HG03520 (cell line): Measurements from ENCODE around the gene HIP1.
"Not testable (repeated sequence)": the region's sequence is repeated elsewhere in the genome, so short reads cannot be mapped to it uniquely, and the experiment has no call there.

Source experiments
- ATAC-seq: cut with Tn5 transposase; IDR thresholded peaks from one replicate; pipeline ENCODE4 v1.9.1; 2021; ENCODE audit warnings: mild to moderate bottlenecking, moderate library complexity; ENCODE audit not compliant: unreplicated experiment

The HIP1 gene

DNA sequence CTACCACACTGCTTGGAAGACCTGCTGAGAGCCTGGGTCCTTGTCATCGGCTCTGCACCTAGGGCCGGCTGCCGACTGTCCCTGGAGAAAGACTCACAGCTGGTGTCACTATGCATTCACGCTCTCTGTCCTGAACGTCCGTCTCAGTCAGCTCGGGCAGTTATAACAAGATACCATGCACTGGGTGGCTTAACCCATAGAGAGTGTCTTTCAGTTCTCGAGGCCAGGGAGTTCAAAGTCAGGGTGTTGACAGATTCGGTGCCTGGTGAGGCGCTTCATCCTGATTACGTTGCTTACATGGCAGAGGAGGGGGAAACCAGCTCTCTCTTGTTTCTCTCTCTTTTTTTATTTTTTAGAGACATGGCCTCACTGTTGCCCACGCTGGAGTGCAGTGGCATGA is 155.5 kb downstream of the HIP1 start:
- no peak for ATAC-seq

DNA sequence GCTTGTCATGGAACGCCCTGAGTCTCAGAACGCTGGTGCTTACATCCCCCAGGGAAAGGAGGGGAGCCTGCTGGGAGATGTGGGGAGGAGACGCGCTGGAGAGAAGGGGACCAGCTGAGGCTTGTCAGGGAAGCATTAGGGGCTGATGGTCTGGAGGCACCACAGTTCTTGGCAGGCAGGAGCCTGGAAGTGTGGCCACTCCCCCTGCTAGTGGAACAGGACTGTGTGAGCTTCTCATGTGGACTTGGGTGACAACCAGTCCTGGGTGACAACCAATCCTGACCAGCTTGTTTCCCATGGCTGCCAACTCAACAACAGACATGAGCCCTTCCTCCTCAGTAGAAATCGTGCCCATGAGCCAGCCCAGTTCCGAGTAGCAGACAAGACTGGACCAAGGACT is 158.8 kb downstream of the HIP1 start:
- ATAC-seq: no peak

DNA sequence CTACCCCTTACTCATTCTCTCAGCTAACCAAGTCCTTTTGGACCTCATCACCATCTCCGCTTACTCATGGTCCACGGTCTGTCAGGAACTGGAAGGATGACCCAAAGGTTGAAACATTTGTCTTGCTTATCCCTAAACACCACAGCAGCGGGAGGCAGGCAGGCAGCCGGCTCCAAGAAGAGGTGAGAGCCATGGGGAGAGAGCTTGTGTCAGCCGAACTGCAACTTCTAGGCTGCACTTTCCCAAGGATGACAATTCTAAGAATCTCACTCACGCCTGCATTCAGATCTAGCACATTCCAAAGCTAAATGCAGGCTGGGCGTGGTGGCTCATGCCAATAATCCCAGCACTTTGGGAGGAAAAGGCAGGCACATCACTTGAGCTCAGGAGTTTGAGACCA is 160.7 kb downstream of the HIP1 start:
- ATAC-seq: no peak

DNA sequence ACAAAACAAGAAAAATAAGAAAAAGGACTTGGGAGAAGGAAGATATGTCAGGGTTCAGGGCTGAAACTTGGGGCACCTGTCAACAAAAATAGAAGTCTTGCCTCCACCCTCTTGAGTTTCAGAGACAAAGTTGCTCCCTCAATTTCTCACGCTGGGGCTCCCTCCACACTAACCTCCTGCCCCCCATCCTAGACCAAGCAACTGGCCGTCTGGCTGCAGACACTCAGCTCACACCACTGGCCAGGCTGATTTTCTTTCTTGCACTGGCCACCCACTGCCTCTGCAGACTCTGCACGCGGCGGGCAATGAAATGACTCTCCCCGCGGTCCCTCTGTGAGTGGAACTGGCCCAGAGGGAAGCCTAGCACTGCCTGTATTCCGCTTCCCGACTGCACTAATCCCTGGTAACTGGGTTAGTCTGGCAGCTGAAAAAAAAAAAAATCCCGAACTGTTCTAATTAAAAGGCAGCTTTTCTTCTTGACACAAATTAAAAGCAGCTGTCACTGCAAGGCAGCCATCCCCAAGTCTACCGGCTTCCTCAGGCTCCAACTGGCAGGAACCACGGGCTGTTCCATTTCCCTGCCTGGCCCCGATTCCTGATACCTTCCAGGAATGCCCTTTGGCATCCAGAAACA is 163.1 kb downstream of the HIP1 start:
- ATAC-seq: no peak

- ATAC-seq: no peak
Observed at GRCh38 chr7:75573477-75574019, 165.2 kb downstream of the HIP1 start.

DNA sequence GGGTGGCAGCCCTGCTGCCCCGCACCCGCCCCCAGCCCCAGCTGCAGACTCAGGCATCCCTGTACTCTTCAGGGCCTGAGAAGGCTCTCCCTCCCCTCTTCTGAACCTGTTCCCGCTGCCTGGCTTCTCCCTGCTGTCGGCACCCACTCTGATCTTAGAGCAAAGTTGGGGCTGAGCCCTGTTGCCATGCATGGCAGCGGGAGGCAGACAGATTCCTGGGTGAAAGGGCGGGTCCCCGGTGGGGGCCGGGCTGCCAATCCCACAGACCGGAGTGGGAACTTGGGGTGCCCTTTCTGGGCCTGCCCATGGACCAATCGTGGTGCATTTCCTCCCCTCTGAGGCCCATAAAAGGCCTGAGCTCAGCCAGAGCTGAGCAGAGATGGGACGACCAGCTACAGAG is 165.9 kb downstream of the HIP1 start:
- no peak for ATAC-seq

DNA sequence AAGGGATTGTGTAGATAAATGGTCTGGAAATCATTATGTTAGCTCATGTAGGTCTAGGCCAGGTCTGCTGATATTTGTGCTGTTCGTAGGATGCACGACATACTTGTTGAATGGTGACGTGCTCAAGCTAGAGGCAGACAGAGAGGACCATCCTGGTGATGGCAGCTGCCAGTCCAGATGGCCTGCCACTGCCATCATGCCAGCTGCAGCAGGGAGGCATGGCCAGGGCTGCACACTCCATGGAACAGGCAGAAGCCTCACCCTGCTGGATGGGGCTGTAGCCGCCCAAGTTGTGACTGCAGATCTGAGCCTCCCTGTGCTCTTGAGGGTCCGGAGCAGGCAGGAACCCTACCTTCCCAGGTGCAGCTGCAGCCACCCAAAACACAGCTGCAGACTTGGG is 166.3 kb downstream of the HIP1 start:
- ATAC-seq: no peak

- ATAC-seq: no peak
Observed at GRCh38 chr7:75571209-75571608, 167.5 kb downstream of the HIP1 start.

- not testable (repeated sequence) for ATAC-seq
Observed at GRCh38 chr7:75569629-75570282, 169.0 kb downstream of the HIP1 start.

- no peak for ATAC-seq
Observed at GRCh38 chr7:75567948-75568595, 170.7 kb downstream of the HIP1 start.

DNA sequence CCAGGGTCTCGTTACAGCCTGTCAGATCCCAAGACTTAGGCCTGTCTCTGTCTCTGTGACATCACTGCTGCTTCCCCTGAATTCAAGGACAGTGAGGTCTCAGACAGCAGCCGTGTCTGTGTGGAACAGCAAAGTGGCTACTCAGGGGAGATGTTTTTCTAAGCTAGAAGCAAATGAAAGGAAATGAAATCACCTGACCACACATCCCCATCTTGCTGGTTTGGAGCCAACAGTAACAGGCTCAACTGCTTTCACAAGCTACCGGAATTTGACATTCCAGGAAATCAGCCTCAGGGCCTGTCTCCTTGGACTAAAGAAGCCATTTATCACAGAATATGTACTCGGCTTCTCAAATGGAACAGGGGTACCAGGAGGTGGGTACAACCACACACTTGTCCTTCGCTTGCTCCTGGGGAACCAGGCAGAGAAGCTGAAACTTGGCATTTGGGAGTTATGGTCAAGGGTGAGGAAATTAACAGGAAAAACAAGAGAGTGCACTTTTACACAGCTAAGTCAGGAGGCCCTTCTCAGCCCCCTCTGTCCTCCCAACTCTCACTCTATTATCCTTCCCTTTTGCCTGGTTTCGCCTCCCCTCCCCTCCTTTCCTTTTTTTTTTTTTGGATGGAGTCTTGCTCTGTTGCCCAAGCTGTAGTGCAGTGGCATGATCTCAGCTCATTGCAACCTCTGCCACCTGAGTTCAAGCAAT is 173.5 kb downstream of the HIP1 start:
- ATAC-seq: no peak

DNA sequence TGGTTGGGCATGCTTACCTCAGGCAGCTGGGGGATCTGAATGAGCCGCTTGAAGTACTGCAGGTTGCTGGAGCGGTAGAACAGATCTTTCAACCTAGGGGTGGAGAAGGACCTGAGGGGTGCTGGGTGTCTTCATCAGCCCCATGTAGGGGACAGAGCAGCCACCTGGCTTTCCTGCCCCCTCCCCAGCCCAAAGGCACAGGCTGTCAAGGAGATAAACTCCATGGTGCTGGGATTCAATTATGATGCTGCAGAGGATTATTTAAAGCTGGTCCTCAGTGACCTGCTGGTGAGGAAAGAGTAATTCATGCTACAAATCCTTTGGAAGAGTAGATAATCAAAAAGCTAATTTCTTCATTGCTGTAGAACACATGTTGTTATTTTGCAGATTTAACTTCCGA is 175.6 kb downstream of the HIP1 start:
- no peak for ATAC-seq

- no peak for ATAC-seq
Observed at GRCh38 chr7:75559976-75560365, 178.8 kb downstream of the HIP1 start.

DNA sequence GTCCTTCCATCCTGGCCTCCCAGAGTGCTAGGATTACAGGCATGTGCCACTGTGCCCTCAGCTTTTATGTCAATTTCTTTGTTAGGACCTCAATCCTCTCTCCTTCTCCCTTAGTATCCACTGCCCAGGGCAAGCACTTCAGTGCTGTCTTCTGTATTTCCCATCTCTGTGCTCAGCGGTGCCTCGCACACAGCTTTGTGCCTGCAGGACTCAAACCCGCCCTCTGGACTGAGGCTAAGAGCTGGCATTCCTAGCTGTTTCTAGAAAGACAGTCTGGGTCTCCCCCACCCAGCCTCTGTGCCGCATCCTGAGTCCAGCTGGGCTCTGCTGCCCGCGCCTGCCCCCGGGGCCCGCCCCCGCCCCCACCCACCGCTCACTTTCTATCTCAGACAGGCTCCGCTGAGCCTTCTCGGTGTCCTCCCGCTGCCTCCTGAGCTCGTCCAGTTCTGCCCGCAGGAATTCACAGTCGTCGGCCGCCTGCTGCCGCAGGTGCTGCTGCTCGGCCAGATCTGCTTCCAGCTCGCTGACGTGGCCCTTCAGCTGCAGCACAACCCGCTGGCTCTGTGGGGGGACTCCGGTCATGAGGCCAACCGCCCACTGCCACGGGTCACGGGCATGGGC is 179.3 kb downstream of the HIP1 start:
- ATAC-seq: no peak

GRCh38 chr7:75556835-75557234 is 181.9 kb downstream of the HIP1 start:
- ATAC-seq: not testable (repeated sequence)

DNA sequence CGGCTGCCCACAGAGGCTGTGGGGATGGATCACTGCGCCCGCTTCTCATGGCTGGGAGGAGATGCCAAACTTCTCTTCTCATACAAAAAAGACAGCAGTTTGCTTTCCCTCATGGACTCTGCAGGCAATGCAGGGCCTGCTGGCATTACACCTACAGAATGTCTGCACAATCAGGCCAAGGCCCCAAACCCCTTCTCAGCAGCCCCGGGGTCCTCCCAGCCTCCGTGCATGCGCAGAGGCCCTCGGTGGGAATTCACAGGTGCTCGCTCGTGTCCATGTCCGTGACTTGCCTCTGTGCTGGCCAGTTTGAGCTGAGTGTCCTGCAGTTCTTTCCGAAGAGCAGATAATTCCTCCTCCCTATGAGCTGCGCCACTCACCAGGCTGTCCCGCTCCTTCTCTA is 183.0 kb downstream of the HIP1 start:
- ATAC-seq: no peak

DNA sequence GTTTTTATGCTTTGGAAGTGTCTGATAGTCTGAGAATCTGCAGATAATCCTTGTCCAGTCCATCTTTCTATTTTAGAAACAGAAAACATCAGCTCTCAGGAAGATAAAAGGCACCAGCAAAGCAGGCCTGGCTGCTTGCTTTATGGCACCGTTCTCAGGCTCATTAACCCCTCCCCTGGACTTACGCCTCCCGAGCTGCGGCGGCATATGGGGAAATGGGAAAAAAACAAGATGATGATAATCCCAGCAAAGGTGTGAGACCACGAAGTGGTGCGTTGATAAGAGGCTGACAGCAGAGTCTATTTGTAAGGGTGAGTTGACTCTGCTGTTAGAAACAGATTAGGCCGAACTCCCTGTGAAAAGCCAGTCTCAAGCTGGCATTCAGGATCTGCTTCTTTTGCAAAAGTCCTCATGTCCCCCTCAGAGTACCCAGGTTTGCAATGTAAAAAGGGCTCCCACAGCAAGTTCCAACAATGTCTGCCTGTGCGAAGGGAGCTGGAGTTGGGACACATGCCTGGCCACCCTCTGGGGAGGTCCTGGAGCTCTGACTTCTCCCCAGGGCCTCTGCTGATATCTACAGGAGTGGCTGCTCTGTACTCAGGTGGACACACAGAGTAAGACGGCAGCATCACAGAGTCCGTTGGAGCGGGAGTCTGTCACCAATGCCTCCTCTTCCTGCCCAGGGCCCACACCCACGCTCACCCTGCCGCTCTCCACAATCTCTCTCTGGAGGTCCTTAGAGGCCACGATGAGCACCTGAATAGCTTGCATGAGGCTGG is 192.3 kb downstream of the HIP1 start:
- no peak for ATAC-seq

DNA sequence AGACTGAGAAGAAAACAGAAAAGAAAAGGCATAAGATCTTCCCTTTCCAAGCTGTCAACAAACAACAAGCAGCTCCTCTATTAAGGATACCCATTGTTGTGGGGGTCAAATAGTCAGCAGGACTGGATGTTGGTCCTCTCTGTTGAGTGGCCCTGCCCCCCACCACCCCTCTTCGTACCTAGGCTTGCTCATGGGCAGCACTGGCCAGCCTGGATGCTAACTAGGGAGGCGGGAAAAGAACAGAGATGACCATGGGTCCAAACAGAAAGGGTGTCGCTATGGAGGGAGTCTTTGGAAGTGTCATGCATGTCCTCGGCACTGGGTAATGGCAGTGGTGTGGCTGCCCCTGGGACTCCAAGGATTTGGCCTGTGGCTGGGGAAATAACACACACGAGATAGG is 201.0 kb downstream of the HIP1 start:
- ATAC-seq: no peak

GRCh38 chr7:75536940-75537538 is 201.7 kb downstream of the HIP1 start:
- ATAC-seq: no peak

- ATAC-seq: no peak
Observed at GRCh38 chr7:75536491-75536890, 202.2 kb downstream of the HIP1 start.
